GM19455 (cell line): ENCODE results near the gene NUDT22.

Source experiments
- ATAC-seq: cut with Tn5 transposase; IDR thresholded peaks from one replicate; pipeline ENCODE4 v1.9.1; 2021; ENCODE audit not compliant: unreplicated experiment

The NUDT22 gene

GRCh38 chr11:64241491-64242374 lies 15.7 kb downstream of the NUDT22 start:
- ATAC-seq = peak; percentile 4

GRCh38 chr11:64243236-64243854 lies 17.3 kb downstream of the NUDT22 start:
- ATAC-seq = no peak

DNA sequence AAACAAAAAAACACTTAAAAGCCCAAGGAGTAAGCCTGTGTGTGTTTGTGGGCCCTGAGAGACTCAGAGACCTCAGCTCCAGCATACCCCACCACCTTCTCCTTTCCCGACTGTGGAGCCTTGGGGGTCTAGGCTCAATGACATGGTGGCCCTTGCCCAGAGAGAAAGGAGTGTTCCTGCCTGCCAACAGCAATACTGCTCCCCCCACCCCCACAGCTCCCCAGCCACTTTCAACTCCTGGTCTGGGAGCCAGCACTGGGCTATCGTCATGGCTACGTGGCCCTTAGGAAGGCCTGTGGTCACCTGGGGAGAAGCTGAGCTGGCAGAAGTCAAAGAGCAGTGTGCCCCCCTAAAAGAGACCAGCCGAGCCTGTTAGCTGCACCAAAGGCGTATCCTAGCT lies 18.0 kb downstream of the NUDT22 start:
- ATAC-seq = no peak

GRCh38 chr11:64244966-64245365 lies 18.9 kb downstream of the NUDT22 start:
- no peak for ATAC-seq

DNA sequence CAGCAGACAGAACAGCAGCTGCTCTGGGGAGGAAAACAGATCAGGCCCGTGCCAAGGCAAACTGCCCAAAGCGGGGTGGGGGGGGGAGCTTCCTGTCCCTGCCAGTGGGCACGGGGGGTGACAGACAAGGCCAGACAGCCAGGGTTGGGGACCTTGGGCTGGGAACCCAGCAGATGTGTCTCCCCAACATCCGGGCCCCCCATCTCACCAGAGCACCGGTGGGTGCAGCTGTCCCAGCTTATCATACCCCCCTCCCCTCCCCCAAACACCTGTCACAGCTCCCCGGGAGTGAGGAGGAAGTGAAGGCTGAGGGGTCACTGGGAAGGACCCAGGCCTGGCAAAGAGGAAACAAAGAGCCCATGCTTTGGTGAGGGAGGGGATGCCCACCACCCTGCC lies 19.3 kb downstream of the NUDT22 start:
- ATAC-seq = no peak

GRCh38 chr11:64245797-64246620 lies 19.9 kb downstream of the NUDT22 start:
- ATAC-seq = no peak

DNA sequence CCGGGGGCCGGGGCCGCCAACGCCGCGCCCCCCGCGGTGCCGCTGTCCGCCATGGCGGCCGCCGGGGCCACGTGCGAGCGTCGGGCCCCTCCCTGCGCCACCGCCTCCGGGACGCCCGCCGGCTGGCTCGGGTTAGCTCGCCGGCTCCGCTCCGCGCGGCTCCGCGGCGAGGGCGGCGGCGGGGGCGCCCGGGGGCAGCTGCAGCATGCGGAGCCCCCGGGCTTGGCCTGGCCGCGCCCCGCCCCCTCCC lies 20.5 kb downstream of the NUDT22 start:
- peak; percentile 6 for ATAC-seq

DNA sequence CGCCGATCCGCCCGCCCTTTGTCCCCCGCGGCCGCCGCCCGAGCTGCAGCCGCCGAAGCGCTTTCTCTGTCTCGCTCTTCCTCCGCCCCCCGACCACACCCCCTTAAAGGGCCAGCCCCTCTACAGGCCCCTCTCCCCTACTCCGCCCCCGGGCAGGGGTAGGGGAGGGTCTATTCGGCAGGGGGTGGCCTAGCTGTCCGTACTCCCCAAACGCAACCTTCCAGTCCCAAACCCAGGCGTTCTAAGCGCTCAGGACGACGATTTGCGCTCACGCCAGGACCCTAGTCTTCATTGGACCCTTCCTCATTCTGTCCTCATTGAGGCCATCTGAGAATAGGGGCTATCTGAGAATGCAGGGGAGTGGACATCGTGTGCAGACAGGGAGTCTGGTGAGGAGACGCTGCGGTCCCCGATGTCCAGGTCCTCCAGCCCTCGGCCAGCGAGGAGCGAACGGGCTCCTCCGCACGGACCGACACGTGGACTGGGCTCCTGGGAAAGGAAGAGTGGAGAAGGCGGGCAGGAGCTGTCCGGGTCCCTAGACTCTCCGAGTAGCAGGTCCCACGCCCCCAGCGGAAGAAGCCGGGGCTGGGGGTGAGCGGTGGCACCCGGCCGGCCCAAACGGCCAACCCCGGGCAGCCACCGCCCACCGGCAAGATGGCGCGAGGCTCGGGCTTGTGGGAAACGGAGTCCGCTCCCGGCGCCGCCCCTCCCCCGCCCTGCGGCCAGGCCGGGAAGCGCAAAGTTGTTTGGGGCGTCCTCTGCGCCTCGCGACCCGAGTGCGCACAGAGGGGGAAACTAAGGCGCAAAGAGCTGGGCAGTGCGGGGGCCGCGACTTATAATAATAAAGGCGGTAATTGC lies 21.0 kb downstream of the NUDT22 start, which contains the start of gene PPP1R14B:
Gene PPP1R14B (minus strand): TSS at position 73 of the 858 bp plus-strand sequence. CDS start 270 bp downstream, outside the sequence.
- ATAC-seq = peak; percentile 42

DNA sequence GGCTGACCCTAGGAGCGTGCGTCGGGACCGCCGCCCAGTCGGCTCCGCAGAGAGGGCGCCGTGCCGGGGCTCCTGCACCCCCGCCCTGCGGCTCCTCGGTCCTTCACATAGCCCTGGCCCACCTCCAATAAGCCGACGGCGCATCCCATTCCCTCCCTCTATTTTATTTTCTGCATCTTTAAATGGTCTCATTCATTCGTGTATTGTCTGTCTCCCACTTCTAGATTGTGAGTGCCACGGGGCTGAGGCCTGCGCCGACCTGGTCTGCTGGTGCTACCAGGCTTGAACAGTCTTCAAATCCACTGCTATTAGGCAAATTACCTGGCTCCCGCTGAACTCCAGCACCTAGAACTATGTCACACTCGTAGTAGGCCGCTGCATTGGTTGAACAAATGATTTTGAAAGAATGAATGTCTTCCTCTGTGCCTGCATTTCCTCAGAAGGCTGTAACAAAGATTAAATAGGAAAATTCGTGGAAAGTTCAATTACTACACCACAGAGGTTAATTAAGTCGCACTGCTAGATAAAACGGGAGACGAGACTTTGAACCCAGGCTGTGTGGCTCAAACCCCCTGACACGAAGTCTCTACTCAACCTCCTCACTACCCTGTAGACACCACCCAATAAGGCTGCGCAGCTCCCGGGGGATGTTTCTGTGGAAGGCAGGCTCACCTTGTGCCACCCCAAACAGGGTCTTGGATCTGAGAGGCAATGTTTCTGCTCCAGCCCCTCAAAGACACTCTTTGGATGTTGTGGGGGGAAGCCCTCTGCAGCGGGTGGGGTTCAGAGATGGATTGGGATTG lies 21.9 kb downstream of the NUDT22 start:
- ATAC-seq = no peak

DNA sequence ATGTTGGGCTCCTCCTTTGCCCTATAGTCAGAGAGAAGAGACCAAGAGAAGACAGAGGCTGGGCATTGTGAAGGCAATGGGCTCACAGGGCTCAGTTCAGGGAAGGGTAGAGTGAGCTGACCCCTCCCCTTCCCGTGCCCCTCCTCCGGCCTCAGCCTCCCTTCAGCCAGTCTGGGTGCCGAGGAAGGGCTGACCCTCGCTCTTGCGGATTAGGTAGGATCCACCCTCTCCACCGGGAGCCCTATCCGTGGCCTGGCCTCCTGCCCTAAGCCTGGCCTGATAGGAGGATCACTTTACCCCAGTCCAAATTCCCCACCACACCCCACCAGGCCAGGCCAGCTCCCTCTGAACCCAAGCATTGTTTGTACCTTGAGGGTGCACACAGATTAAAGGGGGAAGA lies 22.5 kb downstream of the NUDT22 start:
- no peak for ATAC-seq

DNA sequence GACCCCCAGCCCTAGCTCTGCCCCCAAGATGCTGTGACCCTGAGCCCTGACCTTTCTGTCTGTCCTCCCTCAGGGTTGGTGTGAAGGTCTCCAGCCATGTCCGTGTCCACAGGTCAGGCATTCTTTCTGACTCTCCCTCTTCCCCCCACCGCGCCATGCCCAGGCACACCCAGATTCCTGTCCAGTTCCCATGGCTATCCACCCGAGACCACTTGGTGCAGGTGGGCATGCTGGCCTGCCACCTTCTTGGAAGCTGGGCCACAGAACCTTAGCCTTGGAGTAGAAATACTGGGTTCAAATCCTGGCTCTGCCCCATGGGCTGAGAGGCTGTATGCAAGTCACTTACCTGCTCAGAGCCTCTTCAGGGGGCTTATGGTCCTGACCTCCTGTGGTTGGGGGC lies 23.0 kb downstream of the NUDT22 start:
- ATAC-seq = no peak

DNA sequence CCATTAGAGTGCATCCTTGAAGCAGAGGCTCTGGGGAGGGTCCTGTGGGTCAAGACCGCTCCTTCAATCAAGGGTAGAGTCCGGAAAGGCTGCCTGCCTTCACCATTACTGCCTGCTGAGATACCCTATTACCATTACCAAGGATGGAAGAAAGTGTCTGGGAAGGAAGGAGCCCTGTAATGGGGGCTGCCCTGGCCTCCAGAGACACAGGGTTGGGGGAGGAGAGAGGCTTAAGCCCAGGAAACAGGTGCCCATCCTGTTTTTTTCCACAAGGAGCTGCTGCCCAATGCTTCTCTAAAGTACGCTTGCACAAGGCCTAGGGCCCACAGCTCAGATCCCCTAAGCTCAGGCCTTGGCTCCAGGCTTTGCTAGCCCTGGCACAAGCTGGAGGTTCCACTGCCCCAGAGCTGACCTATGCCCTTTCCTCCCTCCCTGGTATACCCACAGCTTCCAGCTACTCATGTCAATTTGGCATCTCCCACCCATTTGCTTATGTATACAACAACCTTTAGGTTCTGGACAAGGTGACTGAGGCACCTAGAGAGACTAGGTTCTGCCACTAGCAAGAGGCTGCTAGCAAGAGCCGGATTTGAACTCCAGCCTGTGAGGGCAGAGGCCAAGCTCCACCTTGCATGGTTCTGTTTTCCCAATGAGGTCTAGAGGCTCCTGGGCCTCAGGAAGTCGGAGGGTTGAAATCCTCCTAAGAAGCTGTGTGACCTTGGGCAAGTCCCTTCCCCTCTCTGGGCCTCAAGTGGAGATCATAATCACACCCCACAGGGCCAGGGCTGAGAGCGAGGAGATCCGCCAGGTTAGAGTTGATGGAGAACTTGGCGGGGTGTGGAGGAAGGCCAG lies 23.7 kb downstream of the NUDT22 start:
- ATAC-seq = no peak

DNA sequence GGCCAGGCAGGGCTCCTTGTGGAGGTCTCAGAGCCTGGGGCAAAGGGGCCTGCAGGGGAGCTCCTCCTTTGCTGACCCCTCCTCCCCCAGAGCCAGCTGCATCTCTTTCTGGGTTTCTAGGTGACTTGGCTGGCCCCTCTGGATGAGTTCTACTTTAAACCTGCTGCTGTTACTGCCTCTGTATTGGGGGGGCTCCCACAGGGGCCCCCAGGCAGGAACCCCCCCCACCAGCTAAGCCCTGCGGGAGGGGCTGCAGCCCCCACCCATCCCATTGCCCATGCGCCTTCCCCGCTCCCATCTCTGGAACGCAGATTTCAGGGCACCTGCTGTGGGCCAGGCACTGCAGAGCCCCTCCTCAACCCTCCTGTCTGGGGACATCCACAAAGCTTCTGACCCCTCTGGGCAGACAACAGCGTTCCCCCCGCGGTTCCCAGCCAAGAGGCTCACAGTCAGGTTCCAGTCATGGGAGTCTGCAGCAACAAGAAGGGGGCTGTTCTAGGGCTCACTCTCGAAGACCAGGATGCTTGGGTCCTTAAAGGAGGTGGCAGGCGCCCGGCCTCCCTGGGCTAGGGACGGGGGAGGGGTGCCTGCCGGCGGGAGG lies 24.4 kb downstream of the NUDT22 start:
- ATAC-seq = no peak

GRCh38 chr11:64251016-64251752 lies 25.1 kb downstream of the NUDT22 start, which contains the start of gene PLCB3:
Gene PLCB3 (plus strand): TSS chr11:64251530. CDS start chr11:64251650, 120 bp downstream.
- ATAC-seq = no peak

- no peak for ATAC-seq
Observed at GRCh38 chr11:64251753-64252002, 25.6 kb downstream of the NUDT22 start.

DNA sequence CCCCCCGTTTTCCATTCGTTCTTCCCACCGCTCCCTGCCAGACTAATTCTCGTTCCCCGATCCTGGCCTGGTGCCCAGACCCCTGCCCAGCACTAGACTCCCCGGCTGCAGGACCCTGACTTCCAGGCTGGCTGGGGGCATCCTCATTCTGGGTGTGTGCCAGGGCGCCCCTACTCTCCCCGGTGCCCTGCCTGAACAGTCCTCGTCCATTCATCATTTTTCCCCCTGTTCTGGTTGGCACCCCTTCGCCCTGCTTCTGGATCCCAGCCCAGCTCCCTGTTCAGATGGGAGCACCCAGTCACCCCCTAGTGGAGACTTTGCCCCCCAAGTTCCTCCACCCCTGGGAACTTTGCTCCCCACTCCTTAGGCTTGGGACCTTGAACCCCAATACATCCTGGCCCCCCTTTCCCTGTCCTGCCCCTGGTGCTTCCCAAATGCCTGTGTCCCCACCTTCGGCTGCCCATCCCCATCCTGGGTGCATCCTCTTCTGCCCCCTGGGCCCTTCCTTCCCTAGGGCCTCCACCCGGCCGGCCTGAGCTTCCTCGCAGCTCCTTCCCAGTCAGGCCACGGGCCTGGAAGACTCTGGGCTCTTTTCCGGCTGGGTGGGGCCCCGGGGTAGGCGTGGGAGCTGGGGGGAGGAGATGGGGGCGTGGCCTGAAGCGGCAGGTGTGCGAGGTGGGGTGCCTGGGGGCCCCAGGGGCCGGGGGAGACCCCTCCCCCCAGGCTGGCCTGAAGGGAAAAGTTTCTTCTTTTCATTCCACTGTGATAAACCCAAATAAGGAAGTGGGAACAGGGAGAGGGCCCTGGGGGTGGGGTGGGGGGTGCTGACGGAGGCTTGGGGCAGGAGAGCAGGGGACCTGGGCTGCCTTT lies 26.2 kb downstream of the NUDT22 start:
- ATAC-seq = no peak

- ATAC-seq = no peak
Observed at GRCh38 chr11:64253043-64253442, 27.0 kb downstream of the NUDT22 start.
